Spinal cord (tissue), 10 donors: ENCODE data around the gene AKT1. TPM values are rescaled to one million over a fixed set of nuclear protein-coding genes. Genes with fewer than 3 reads are reported as not detected.

Source experiments
- DNase-seq, 6 donors: peaks; one replicate each; pipeline versions ENCODE4 v3.0.0 to v3.0.0-alpha.2; 2013 to 2015; ENCODE audit warnings: low spot score in 6 of 6, low read depth in 4 of 6
- H3K27ac ChIP-seq: one replicate; pipeline ENCODE4 v1.5.1; 2013; ENCODE audit warnings: low read depth, low read length, control low read depth
- H3K27me3 ChIP-seq: one replicate; pipeline ENCODE4 v1.6.1; 2013; ENCODE audit warnings: low read length; ENCODE audit not compliant: control insufficient read depth, insufficient read depth
- H3K36me3 ChIP-seq: one replicate; pipeline ENCODE4 v1.6.1; 2013; ENCODE audit warnings: low read length; ENCODE audit not compliant: control insufficient read depth, insufficient read depth
- H3K4me1 ChIP-seq: one replicate; pipeline ENCODE4 v1.6.1; 2013; ENCODE audit warnings: low read length; ENCODE audit not compliant: control insufficient read depth, insufficient read depth
- H3K4me3 ChIP-seq: one replicate; pipeline ENCODE4 v1.5.1; 2013; ENCODE audit warnings: low read depth, low read length, control low read depth
- H3K9me3 ChIP-seq: one replicate; pipeline ENCODE4 v1.6.1; 2013; ENCODE audit warnings: low read length; ENCODE audit not compliant: control insufficient read depth, insufficient read depth
- WGBS: methylation state at CpG from one replicate; pipeline ENCODE4 v1.1.5; 2013; ENCODE audit warnings: missing lambda C conversion rate; ENCODE audit not compliant: insufficient coverage; 5-methylcytosine and 5-hydroxymethylcytosine counted together
- polyA plus RNA-seq, 2 donors: library from polyadenylated mRNA; unstranded; fragments of 120-200 nt; gene quantifications; one replicate each; pipeline ENCODE4 v1.2.1, GENCODE V29; 2013; ENCODE audit not compliant: insufficient read length in 2 of 2
- total RNA-seq, 2 donors: library from RNA; depleted of rRNA in 1 of 2; stranded (reverse); fragments of 120-200 nt in 1 of 2; fragments of >200 nt in 1 of 2; gene quantifications; one replicate each; pipeline versions ENCODE4 v1.2.3 to v1.2.4, GENCODE V29; 2013 to 2014
- donor health status: healthy.

Gene AKT1
- total and polyA plus RNA-seq, 4 donors, result 60.3 to 174 (median 152) TPM

DNA sequence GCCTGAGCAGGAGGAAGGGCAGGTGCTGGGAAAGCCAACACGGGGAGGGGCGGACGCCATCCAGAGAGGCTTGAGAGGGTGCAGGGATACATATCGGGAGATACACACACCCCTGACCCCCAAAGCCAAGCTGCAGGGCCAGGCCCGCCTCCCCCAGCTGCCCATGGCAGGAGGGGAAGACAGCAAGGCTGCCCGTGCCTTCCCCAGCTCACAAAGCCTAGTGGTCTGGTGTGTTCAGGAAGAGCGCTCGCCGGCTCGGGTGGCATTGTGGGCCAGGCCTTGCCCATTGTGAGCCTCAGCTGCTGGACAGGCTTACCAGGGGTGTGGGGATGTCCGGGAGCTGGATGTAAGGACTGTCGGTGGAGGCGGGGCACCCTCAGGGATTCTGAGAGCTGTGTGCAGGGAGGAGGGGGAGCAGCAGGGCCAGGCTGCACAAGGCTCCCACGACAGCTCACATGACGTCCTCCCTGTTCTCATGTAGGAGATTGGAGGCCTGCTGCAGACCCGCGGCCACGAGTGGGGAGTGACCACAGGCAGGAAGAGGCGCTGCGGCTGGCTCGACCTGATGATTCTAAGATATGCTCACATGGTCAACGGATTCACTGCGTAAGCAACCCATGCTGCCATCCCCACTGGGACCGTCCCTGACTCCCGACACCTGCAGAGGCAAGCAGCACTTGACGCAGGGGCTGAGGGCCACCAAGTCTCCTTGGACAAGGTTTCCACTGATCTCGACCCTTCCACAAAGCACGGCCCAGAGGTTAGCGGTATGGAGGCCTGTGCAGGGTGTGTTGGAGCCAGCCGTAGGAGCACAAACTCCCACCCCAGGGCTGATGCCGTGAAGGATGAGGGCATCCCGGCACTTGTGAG, 52.7 kb downstream of the AKT1 start:
- no peak overlapping the region for H3K4me3 ChIP-seq
- H3K27me3 ChIP-seq, result no peaks in the 10 kb centered on the region
- no peaks in the 10 kb centered on the region for H3K9me3 ChIP-seq
- peaks cover 52% of the 10 kb centered on the region for H3K36me3 ChIP-seq
- 82% methylated on average over 29 of the region's 32 CpGs for WGBS
- DNase-seq, result no peak
- peaks cover 27% of the 10 kb centered on the region for H3K4me1 ChIP-seq
- H3K27ac ChIP-seq, result no peak overlapping the region

- Histone ChIP-seq H3K36me3 (peaks cover 52% of the 10 kb centered on the region), H3K4me1 (peaks cover 23% of the 10 kb centered on the region), H3K9me3 (no peaks in the 10 kb centered on the region), H3K27ac (no peak overlapping the region), H3K27me3 (no peaks in the 10 kb centered on the region), H3K4me3 (no peak overlapping the region)
- DNase-seq, result no peak
- 93% methylated on average over 21 of the region's 23 CpGs for WGBS
Measured at GRCh38 chr14:104741803-104742251, 53.7 kb downstream of the AKT1 start.

GRCh38 chr14:104741108-104741802, 54.3 kb downstream of the AKT1 start:
- Histone ChIP-seq H3K4me3 (no peak overlapping the region), H3K27me3 (no peaks in the 10 kb centered on the region), H3K27ac (no peak overlapping the region), H3K9me3 (no peaks in the 10 kb centered on the region), H3K36me3 (peaks cover 50% of the 10 kb centered on the region), H3K4me1 (peaks cover 29% of the 10 kb centered on the region)
- DNase-seq, result no peak
- WGBS, result 84% methylated on average over 28 of the region's 29 CpGs

DNA sequence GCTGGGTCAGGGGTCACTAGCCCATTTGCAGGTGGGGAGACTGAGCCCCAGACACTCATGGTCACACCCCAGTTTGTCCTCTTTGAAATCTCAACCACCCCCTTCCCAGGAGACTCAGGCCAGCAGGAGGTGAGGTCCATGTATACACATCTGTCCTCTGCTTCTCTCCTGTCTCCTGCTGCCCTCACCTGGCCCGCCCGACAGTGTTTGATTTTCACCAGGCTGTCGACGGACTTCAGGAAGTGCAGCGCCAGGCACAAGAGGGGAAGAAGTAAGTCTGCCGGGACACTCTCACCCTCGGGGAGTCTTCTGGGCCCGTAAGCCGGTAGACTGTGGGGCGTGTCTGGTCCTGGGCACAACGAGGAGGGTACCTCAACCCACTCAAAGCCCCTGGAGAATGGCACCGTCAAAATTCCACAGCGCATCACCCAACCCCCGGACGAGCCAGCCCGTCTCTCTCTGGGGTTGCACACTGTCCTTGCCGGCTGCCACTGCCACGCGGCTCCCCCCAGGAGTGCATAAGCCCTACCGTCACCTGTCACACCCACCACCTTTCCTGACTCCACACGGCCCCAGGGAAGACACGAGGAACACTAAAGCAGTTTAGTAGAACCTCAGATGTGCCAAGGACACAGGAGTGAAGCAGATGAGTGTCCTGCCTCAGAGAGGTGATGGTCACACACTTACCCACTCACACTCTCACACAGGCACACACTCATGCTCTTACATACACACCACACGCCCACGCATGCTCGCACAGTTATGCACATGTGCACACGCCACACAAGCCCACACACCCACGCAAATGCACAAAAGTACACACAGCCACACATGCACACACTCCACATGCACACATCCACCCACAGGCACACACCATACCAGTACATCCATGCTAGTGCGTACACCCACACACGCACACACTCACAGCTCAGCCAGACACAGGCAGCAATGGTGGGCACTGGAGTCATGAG, 55.7 kb downstream of the AKT1 start:
- 94% methylated on average over 23 of the region's 29 CpGs for WGBS
- Histone ChIP-seq H3K36me3 (peaks cover 48% of the 10 kb centered on the region), H3K4me1 (peaks cover 39% of the 10 kb centered on the region), H3K27me3 (no peaks in the 10 kb centered on the region), H3K9me3 (no peaks in the 10 kb centered on the region), H3K27ac (no peak overlapping the region), H3K4me3 (no peak overlapping the region)
- no peak for DNase-seq

- Histone ChIP-seq H3K4me1 (peaks cover 39% of the 10 kb centered on the region), H3K27ac (no peak overlapping the region), H3K9me3 (no peaks in the 10 kb centered on the region), H3K4me3 (no peak overlapping the region), H3K27me3 (no peaks in the 10 kb centered on the region), H3K36me3 (peaks cover 48% of the 10 kb centered on the region)
- 92% methylated on average over 17 of the region's 17 CpGs for WGBS
- DNase-seq, result no peak
Measured at GRCh38 chr14:104739026-104739425, 56.5 kb downstream of the AKT1 start.

- Histone ChIP-seq H3K27me3 (no peaks in the 10 kb centered on the region), H3K36me3 (peaks cover 48% of the 10 kb centered on the region), H3K4me3 (no peak overlapping the region), H3K27ac (no peak overlapping the region), H3K4me1 (peaks cover 35% of the 10 kb centered on the region), H3K9me3 (no peaks in the 10 kb centered on the region)
- no peak for DNase-seq
- WGBS, result 87% methylated on average over 17 of the region's 18 CpGs
Measured at GRCh38 chr14:104738375-104739019, 57.1 kb downstream of the AKT1 start.

- Histone ChIP-seq H3K27ac (peak overlapping the region; percentile 57), H3K4me3 (no peak overlapping the region), H3K4me1 (peaks cover 20% of the 10 kb centered on the region), H3K36me3 (peaks cover 24% of the 10 kb centered on the region), H3K27me3 (no peaks in the 10 kb centered on the region), H3K9me3 (no peaks in the 10 kb centered on the region)
- DNase-seq, result peak in 1 of 6 donors; percentile 63
- WGBS, result 52% methylated on average over 25 of the region's 26 CpGs
Measured at GRCh38 chr14:104735830-104736642, 59.5 kb downstream of the AKT1 start.

GRCh38 chr14:104734991-104735779, 60.4 kb downstream of the AKT1 start:
- Histone ChIP-seq H3K4me1 (peaks cover 20% of the 10 kb centered on the region), H3K36me3 (peaks cover 16% of the 10 kb centered on the region), H3K27ac (no peak overlapping the region), H3K27me3 (no peaks in the 10 kb centered on the region), H3K9me3 (no peaks in the 10 kb centered on the region), H3K4me3 (no peak overlapping the region)
- no peak for DNase-seq
- 82% methylated on average over 30 of the region's 31 CpGs for WGBS
